Measurements from ENCODE around the gene TCF3. TPM values are rescaled to one million over a fixed set of nuclear protein-coding genes. Genes with fewer than 3 reads are reported as not detected.
A peak's percentile ranks its signal among the peaks of the same experiment; 100 is the strongest.

Gene TCF3
- polyA plus RNA-seq, 3 donors = 2.4 to 36.2 (median 3.3) TPM

GRCh38 chr19:1622541-1622940 is 29.9 kb downstream of the TCF3 start:
- peaks cover 30 to 44% of the 10 kb centered on the region in 2 donors for H3K36me3 ChIP-seq (replicated peaks in 1 of 2; ENCODE audit: control insufficient read depth in 1 of 2, insufficient read depth in 2 of 2, low read length in 2 of 2)
- H3K27me3 Mint-ChIP-seq (ENCODE audit: low read depth in 3 of 3) = peaks cover 0 to 4% (median 0%) of the 10 kb centered on the region in 3 donors
- DNase-seq = no peak
- no peak overlapping the region for H3K9ac ChIP-seq (ENCODE audit: insufficient read depth, low read length, poor library complexity, severe bottlenecking)
- H3K4me1 Mint-ChIP-seq = peaks cover 4% of the 10 kb centered on the region
- intact Hi-C loops (cut with micrococcal nuclease) = loop anchor here in 1 of 2 donors (10.0 kb wide), 1 partner anchor 142 kb away; no protein-coding TSS in a partner anchor
- H3K9me3 ChIP-seq (replicated peaks in 1 of 2; ENCODE audit: control insufficient read depth in 1 of 2, insufficient read depth in 1 of 2, low read length in 2 of 2) = no peaks in the 10 kb centered on the region
- H3K9me3 Mint-ChIP-seq = peaks cover 0 to 3% (median 0%) of the 10 kb centered on the region in 7 donors
- H3K79me2 ChIP-seq (ENCODE audit: insufficient read depth, low read length) = no peaks in the 10 kb centered on the region
- no peak for TF ChIP-seq CTCF (IDR thresholded peaks at IDR 0.05)
- H4K20me1 ChIP-seq (ENCODE audit: insufficient read depth, low read length) = no peaks in the 10 kb centered on the region
- H3K4me3 ChIP-seq (replicated peaks in 1 of 3; ENCODE audit: low read depth in 2 of 3, low read length in 3 of 3) = no peak overlapping the region
- no peaks in the 10 kb centered on the region for H3K4me1 ChIP-seq (ENCODE audit: control insufficient read depth in 1 of 2, insufficient read depth in 2 of 2, low read length in 2 of 2)
- H3K4me2 ChIP-seq (replicated peaks; ENCODE audit: extremely low read depth, low read length, poor library complexity, severe bottlenecking) = no peak overlapping the region
- 87% methylated on average over 3 of the region's 5 CpGs for WGBS (ENCODE audit: insufficient coverage)
- no peak overlapping the region for H3K4me3 Mint-ChIP-seq
- no peak overlapping the region for H2AFZ ChIP-seq (ENCODE audit: insufficient read depth, low read depth, low read length, poor library complexity, severe bottlenecking)
- peaks cover 24 to 64% of the 10 kb centered on the region in 2 donors for H3K36me3 Mint-ChIP-seq
- no peaks in the 10 kb centered on the region for H3K27me3 ChIP-seq (ENCODE audit: control insufficient read depth in 2 of 2, insufficient read depth in 2 of 2, low read length in 2 of 2)
- peak overlapping the region in 4 of 7 donors; percentile 6 to 70 (median 52) for H3K27ac Mint-ChIP-seq
- H3K27ac ChIP-seq (ENCODE audit: low read depth in 1 of 2, low read length in 2 of 2) = no peak overlapping the region

GRCh38 chr19:1622007-1622406 is 30.4 kb downstream of the TCF3 start:
- Mint-ChIP-seq H3K27ac (no peak overlapping the region), H3K36me3 (peaks cover 24 to 70% of the 10 kb centered on the region in 2 donors), H3K4me1 (peaks cover 6% of the 10 kb centered on the region), H3K27me3 (ENCODE audit: low read depth in 3 of 3) (peaks cover 0 to 4% (median 0%) of the 10 kb centered on the region in 3 donors), H3K4me3 (no peak overlapping the region), H3K9me3 (peaks cover 0 to 3% (median 0%) of the 10 kb centered on the region in 7 donors)
- H3K4me3 ChIP-seq (replicated peaks in 1 of 3; ENCODE audit: low read depth in 2 of 3, low read length in 3 of 3) = no peak overlapping the region
- WGBS (ENCODE audit: insufficient coverage) = 97% methylated on average over 19 of the region's 23 CpGs
- no peak overlapping the region for H3K27ac ChIP-seq (ENCODE audit: low read depth in 1 of 2, low read length in 2 of 2)
- no peaks in the 10 kb centered on the region for H3K27me3 ChIP-seq (ENCODE audit: control insufficient read depth in 2 of 2, insufficient read depth in 2 of 2, low read length in 2 of 2)
- H3K36me3 ChIP-seq (replicated peaks in 1 of 2; ENCODE audit: control insufficient read depth in 1 of 2, insufficient read depth in 2 of 2, low read length in 2 of 2) = peaks cover 31 to 44% of the 10 kb centered on the region in 2 donors
- no peaks in the 10 kb centered on the region for H4K20me1 ChIP-seq (ENCODE audit: insufficient read depth, low read length)
- H2AFZ ChIP-seq (ENCODE audit: insufficient read depth, low read depth, low read length, poor library complexity, severe bottlenecking) = no peak overlapping the region
- H3K4me2 ChIP-seq (replicated peaks; ENCODE audit: extremely low read depth, low read length, poor library complexity, severe bottlenecking) = no peak overlapping the region
- H3K79me2 ChIP-seq (ENCODE audit: insufficient read depth, low read length) = no peaks in the 10 kb centered on the region
- intact Hi-C loops (cut with micrococcal nuclease) = loop anchor here in 1 of 2 donors (10.0 kb wide), 1 partner anchor 143 kb away; no protein-coding TSS in a partner anchor
- no peak overlapping the region for H3K9ac ChIP-seq (ENCODE audit: insufficient read depth, low read length, poor library complexity, severe bottlenecking)
- no peak for DNase-seq
- no peaks in the 10 kb centered on the region for H3K9me3 ChIP-seq (replicated peaks in 1 of 2; ENCODE audit: control insufficient read depth in 1 of 2, insufficient read depth in 1 of 2, low read length in 2 of 2)
- H3K4me1 ChIP-seq (ENCODE audit: control insufficient read depth in 1 of 2, insufficient read depth in 2 of 2, low read length in 2 of 2) = no peaks in the 10 kb centered on the region
- no peak for TF ChIP-seq CTCF (IDR thresholded peaks at IDR 0.05)
